ENCODE results near the gene POU3F3. TPM values are rescaled to one million over a fixed set of nuclear protein-coding genes. Genes with fewer than 3 reads are reported as not detected.

Gene POU3F3
- total RNA-seq, 1 experiment from 2014 or later = 0.36 TPM

- TF ChIP-seq, protein P1, sequence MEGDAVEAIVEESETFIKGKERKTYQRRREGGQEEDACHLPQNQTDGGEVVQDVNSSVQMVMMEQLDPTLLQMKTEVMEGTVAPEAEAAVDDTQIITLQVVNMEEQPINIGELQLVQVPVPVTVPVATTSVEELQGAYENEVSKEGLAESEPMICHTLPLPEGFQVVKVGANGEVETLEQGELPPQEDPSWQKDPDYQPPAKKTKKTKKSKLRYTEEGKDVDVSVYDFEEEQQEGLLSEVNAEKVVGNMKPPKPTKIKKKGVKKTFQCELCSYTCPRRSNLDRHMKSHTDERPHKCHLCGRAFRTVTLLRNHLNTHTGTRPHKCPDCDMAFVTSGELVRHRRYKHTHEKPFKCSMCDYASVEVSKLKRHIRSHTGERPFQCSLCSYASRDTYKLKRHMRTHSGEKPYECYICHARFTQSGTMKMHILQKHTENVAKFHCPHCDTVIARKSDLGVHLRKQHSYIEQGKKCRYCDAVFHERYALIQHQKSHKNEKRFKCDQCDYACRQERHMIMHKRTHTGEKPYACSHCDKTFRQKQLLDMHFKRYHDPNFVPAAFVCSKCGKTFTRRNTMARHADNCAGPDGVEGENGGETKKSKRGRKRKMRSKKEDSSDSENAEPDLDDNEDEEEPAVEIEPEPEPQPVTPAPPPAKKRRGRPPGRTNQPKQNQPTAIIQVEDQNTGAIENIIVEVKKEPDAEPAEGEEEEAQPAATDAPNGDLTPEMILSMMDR (IDR thresholded peaks at IDR 0.05) = no peak
- TF ChIP-seq TCF7L2 (IDR thresholded peaks at IDR 0.05; ENCODE audit: low read depth, low read length) (no peak), SIN3A (IDR thresholded peaks at IDR 0.05; ENCODE audit: borderline replicate concordance, insufficient read depth, low read depth, low read length) (no peak), POLR2AphosphoS5 (IDR thresholded peaks at IDR 0.05; ENCODE audit: low read depth, low read length) (no peak), REST (IDR thresholded peaks at IDR 0.05; ENCODE audit: insufficient read depth in 1 of 2, low read depth in 2 of 2, low read length in 1 of 2) (no peak)
- Histone ChIP-seq H3K27me3 (ENCODE audit: control insufficient read depth, insufficient read depth, low read length) (no peaks in the 10 kb centered on the region), H3K4me1 (ENCODE audit: control insufficient read depth, insufficient read depth, low read length) (no peaks in the 10 kb centered on the region), H3K36me3 (ENCODE audit: control insufficient read depth, insufficient read depth, low read length) (no peaks in the 10 kb centered on the region), H3K27ac (ENCODE audit: low read length) (no peak overlapping the region), H3K9me3 (ENCODE audit: control insufficient read depth, insufficient read depth, low read depth, low read length) (no peaks in the 10 kb centered on the region), H3K4me3 (ENCODE audit: low read depth in 2 of 2, low read length in 2 of 2) (no peak overlapping the region)
- no peak for DNase-seq (ENCODE audit: low read depth, low spot score)
- BruUV-seq (replicated peaks) = no TSS peak
- CTCF ChIA-PET = no interaction called here
- ATAC-seq = no peak
- in situ Hi-C loops (cut with HindIII; ENCODE audit: low pct_unique_long_range_greater_than_20kb, low sequenced_read_pairs) = no loop called here
- POLR2A ChIA-PET = no interaction called here
- intact Hi-C loops (cut with micrococcal nuclease; ENCODE audit: unreplicated experiment) = no loop called here
Observed at GRCh38 chr2:104818264-104818663, 35.7 kb upstream of the POU3F3 start.

- CTCF ChIA-PET = no interaction called here
- no TSS peak for BruUV-seq (replicated peaks)
- POLR2A ChIA-PET = interaction anchor here (0.5 kb wide), 1 partner anchor 33 kb away, joined by 6 read pairs; no protein-coding TSS in a partner anchor
- no peaks in the 10 kb centered on the region for H3K27me3 ChIP-seq (ENCODE audit: control insufficient read depth, insufficient read depth, low read length)
- no peaks in the 10 kb centered on the region for H3K36me3 ChIP-seq (ENCODE audit: control insufficient read depth, insufficient read depth, low read length)
- TF ChIP-seq SIN3A (IDR thresholded peaks at IDR 0.05; ENCODE audit: borderline replicate concordance, insufficient read depth, low read depth, low read length) (no peak), POLR2AphosphoS5 (IDR thresholded peaks at IDR 0.05; ENCODE audit: low read depth, low read length) (no peak)
- intact Hi-C loops (cut with micrococcal nuclease; ENCODE audit: unreplicated experiment) = no loop called here
- H3K27ac ChIP-seq (ENCODE audit: low read length) = no peak overlapping the region
- H3K9me3 ChIP-seq (ENCODE audit: control insufficient read depth, insufficient read depth, low read depth, low read length) = no peaks in the 10 kb centered on the region
- in situ Hi-C loops (cut with HindIII; ENCODE audit: low pct_unique_long_range_greater_than_20kb, low sequenced_read_pairs) = no loop called here
- DNase-seq (ENCODE audit: low read depth, low spot score) (no peak), ATAC-seq (no peak)
- H3K4me3 ChIP-seq (ENCODE audit: low read depth in 2 of 2, low read length in 2 of 2) = no peak overlapping the region
- H3K4me1 ChIP-seq (ENCODE audit: control insufficient read depth, insufficient read depth, low read length) = no peaks in the 10 kb centered on the region
Observed at GRCh38 chr2:104820126-104820525, 33.8 kb upstream of the POU3F3 start.

GRCh38 chr2:104825124-104825865 is 28.6 kb upstream of the POU3F3 start:
- Histone ChIP-seq H3K27ac (ENCODE audit: low read length) (no peak overlapping the region), H3K4me3 (ENCODE audit: low read depth in 2 of 2, low read length in 2 of 2) (no peak overlapping the region), H3K4me1 (ENCODE audit: control insufficient read depth, insufficient read depth, low read length) (no peaks in the 10 kb centered on the region), H3K27me3 (ENCODE audit: control insufficient read depth, insufficient read depth, low read length) (no peaks in the 10 kb centered on the region), H3K9me3 (ENCODE audit: control insufficient read depth, insufficient read depth, low read depth, low read length) (no peaks in the 10 kb centered on the region), H3K36me3 (ENCODE audit: control insufficient read depth, insufficient read depth, low read length) (no peaks in the 10 kb centered on the region)
- no peak for TF ChIP-seq POLR2AphosphoS5 (IDR thresholded peaks at IDR 0.05; ENCODE audit: low read depth, low read length)
- TF ChIP-seq SIN3A (IDR thresholded peaks at IDR 0.05; ENCODE audit: borderline replicate concordance, insufficient read depth, low read depth, low read length) = no peak
- TF ChIP-seq, protein P1 (IDR thresholded peaks at IDR 0.05) = no peak
- TF ChIP-seq TCF7L2 (IDR thresholded peaks at IDR 0.05; ENCODE audit: low read depth, low read length) = no peak
- TF ChIP-seq REST (IDR thresholded peaks at IDR 0.05; ENCODE audit: insufficient read depth in 1 of 2, low read depth in 2 of 2, low read length in 1 of 2) = no peak
- no peak for ATAC-seq
- intact Hi-C loops (cut with micrococcal nuclease; ENCODE audit: unreplicated experiment) (no loop called here), in situ Hi-C loops (cut with HindIII; ENCODE audit: low pct_unique_long_range_greater_than_20kb, low sequenced_read_pairs) (no loop called here)
- ChIA-PET CTCF (no interaction called here), POLR2A (no interaction called here)
- DNase-seq (ENCODE audit: low read depth, low spot score) = no peak
- BruUV-seq (replicated peaks) = no TSS peak

Measured in Panc1 (cell line).